ENCODE measurements around the gene ATP5PD.
"Not testable (repeated sequence)": the region's sequence is repeated elsewhere in the genome, so short reads cannot be mapped to it uniquely, and the experiment has no call there.

ATP5PD gene

DNA sequence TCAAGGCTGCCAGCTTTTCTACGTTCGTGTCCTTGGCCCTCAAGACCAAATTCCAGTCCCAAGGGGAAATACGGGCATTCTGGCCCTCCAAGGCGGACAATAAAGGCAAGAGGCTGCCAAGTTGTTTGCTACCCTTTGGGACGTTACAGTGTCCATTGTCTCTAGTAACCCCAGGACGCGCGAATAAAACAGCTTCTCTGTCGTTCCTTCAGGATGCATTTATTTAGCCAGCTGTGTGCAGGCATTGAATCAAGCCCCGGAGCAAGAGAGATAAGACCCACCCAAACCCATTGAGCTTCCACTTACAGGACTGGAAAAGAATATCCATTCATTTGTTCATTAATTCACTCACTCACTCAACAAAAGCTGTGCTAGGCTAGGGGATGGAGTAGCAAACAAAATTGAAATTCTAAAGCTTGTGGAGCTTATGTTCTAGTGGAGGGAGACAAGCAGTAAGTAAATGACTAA, 33.6 kb downstream of the ATP5PD start:
- no peak for DNase-seq

- peak; percentile 93 for DNase-seq
These were observed 34.2 kb downstream of the ATP5PD start, which contains the start of gene MRPL58 for GRCh38 chr17:75012346-75013091. MRPL58 (plus strand) TSS chr17:75012670; CDS start chr17:75012687, 17 bp downstream.

DNA sequence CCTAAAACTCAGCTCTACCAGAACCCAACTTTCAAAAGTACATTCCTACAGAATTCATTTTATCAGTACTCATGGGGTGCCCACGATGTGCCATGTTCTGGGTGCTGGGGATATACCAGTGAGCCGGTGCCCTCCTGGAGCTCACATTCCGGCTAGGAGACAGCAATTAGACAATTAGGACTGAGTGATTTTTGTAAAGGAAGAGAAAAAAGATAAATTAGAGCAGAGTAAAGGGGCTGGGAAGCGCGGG, 34.7 kb downstream of the ATP5PD start:
- no peak for DNase-seq

GRCh38 chr17:75011401-75012095, 35.2 kb downstream of the ATP5PD start:
- no peak for DNase-seq

GRCh38 chr17:75010683-75011400, 35.9 kb downstream of the ATP5PD start:
- no peak for DNase-seq

- DNase-seq = no peak
These were observed 37.5 kb downstream of the ATP5PD start for GRCh38 chr17:75009139-75009724.

DNA sequence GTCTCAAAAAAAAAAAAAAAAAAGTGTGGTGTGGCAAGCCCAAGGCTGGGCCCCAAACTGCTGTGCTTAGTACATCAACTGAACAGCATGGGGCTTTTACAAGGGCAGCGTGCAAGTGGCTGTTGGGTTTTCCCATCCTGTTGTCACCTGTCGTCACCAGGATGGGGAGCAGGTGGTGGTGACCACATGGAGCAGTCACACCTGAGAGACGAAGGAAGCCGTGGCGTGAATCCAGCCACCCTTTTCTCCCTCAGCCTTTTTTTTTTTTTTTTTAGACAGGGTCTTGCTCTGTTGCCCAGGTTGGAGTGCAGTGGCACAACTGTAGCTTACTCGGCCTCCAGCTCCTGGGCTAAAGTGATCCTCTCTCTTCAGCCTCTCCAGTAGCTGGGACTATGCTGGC, 38.4 kb downstream of the ATP5PD start:
- DNase-seq = no peak

- no peak for DNase-seq
These were observed 40.1 kb downstream of the ATP5PD start for GRCh38 chr17:75006653-75007052.

DNA sequence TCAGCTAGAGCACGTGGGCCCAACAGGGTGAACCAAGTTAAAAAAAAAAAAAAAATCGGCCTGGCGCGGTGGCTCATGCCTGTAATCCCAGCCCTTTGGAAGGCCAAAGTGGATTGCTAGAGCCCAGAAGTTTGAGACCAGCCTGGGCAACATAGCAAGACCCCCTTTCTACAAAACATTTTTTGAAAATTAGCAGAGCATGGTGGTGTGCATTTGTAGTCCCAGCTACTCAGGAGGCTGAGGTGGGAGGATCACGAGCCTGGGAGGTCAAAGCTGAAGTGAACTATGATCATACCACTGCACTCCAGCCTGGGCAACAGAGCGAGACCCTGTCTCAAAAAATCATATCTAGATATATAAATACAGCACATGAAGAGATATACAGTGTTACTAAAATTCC, 40.7 kb downstream of the ATP5PD start:
- DNase-seq = not testable (repeated sequence)

- DNase-seq = no peak
These were observed 41.5 kb downstream of the ATP5PD start for GRCh38 chr17:75005291-75005690.

GRCh38 chr17:75004371-75004770, 42.4 kb downstream of the ATP5PD start:
- DNase-seq = no peak

DNA sequence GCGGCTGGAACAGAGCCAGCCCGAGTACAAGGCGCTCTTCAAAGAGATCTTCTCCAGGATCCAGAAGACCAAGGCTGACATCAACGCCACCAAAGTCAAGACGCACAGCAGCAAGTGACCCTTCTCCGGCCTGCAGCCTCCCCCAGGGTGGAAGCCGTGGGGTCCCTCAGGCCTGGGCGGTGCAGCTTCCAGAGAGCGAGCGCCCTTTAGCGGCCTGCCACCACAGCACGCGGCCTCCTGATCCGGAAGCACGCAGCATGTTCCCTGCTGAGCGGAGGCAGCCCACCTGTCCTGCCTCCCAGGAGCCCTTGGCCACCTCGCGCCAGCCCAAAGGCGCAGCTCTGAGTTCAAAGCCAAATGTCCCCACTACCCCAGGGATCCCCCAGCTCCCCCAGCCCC, 42.8 kb downstream of the ATP5PD start:
- DNase-seq = no peak

GRCh38 chr17:75003070-75003956, 43.5 kb downstream of the ATP5PD start:
- no peak for DNase-seq

DNA sequence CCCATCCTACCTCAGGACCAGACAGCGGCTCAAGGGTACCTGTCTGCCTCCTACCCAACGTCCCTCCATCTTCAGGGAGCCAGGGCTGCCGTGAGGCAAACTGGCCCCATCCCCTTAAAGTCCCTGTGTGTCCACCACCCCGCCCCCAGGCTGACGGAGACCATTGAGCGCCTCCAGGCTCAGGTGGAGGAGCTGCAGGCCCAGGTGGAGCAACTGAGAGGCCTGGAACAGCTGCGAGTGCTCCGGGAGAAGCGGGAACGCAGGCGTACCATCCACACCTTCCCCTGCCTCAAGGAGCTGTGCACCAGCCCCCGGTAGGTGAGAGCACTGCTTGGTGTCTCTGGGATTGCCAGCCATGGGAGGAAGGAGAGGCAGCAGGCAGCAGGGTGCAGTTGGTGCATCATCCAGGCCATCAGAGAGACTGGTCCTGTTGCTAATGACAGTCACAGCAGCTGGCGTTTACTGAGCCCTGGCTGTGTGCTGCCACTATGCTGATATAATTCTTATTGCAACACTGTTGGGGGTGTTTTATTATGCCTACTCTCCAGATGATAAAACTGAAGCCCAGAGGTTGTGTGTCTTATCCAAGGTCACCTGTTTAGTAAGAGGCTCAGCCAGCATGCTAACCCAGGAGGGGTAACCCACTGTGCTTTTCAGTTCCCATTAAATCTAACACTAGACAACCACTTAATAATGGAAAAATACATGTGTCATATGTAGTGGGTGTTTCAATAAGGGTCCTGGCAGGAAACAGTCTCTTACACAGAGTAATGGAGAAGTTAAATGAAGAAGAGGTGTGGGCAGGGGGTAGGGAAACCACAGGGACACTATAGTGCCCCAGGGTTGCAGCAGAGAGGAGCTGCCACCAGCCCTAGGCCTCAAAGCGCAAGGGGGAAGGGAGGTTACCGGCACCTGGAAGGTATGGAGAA, 44.6 kb downstream of the ATP5PD start:
- DNase-seq = no peak

GRCh38 chr17:74999523-74999922, 47.2 kb downstream of the ATP5PD start:
- DNase-seq = no peak

DNA sequence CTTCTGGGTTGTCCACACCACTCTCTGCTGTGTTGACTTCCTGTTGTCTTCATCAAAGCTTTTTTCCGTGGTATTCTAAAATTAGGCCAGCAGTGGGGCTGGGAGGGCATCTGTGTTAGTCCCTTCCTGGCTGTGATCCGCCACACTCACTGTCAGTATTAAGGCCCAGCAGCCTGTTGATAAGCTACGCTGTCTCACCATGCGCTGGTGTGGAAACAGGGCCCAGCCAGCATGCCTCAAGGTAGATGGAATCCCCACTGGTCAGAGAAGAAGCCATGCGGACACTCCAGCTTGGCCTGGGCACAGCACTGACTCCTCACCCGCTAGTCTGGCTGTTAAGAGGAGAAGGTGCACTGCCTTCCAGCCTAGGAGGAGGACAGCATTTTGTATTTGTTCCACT, 48.0 kb downstream of the ATP5PD start:
- DNase-seq = no peak

GRCh38 chr17:74995847-74996246, 50.9 kb downstream of the ATP5PD start:
- no peak for DNase-seq

DNA sequence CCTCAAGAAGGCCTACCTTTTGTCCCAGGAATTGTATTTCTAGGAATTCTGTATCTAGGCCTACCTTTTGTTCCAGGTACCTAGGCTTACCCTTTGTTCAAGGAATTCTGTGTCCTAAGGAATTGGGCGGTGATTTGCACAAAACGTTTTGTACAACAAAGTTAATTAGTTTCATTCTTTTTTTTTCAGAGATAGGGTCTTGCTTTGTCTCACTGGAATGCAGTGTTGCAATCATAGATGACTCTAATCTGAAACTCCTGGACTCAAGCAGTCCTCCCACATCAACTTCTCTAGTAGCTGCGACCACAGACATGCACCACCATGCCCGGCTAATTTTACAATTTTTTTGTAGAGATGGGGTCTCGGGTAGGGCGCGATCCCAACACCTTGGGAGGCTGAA, 52.3 kb downstream of the ATP5PD start:
- DNase-seq = no peak

GRCh38 chr17:74992223-74992622, 54.5 kb downstream of the ATP5PD start:
- no peak for DNase-seq

- no peak for DNase-seq
These were observed 56.1 kb downstream of the ATP5PD start for GRCh38 chr17:74990581-74991105.
